ENCODE measurements around the gene GRID2.

The GRID2 gene

DNA sequence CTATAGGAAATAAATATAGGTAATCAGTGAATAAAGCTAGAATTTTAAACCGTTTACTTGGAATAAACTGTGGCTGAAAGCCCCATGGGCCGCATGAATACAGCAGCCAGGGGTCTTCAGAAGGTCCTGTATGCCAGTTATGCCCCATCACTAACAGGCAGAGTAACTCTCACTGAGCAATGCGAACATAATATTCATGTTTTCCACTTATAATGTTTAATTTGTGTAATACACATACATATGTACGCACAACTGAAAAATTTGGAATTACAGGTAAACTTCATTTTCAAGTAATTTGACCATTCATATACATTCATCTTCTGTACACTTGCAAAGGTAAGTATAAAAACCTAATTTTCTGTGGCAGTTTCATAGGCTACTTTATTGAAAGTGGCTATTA lies 998.5 kb downstream of the GRID2 start:
- no peak for TF ChIP-seq POLR2A (IDR thresholded peaks at IDR 0.05; ENCODE audit: low read depth, low read length)
- no peak for TF ChIP-seq TAF1 (IDR thresholded peaks at IDR 0.05; ENCODE audit: low read depth, low read length)
- TF ChIP-seq POU2F2 (IDR thresholded peaks at IDR 0.05; ENCODE audit: low read depth, low read length), result no peak
- no peak for FAIRE-seq
- no peak for DNase-seq (ENCODE audit: insufficient read length, low spot score)

DNA sequence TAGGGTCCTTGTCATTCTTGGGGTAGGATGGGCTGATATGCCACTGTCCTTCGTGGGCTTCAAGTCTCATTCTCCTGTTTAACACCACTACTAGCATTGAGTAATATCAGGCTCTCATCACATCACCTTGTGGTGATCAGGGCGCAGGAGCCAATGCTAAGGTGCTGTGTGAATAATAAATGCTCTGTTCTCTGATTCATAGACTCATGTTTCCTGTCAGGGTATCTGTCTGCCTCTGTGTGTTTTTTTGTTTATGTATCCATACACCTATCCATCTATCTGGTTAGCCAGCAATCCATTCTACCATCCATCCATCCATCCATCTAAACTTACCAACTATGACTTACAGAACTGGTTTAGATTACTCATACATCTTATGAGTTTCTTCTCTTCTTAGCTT lies 999.7 kb downstream of the GRID2 start:
- TF ChIP-seq PAX5 (IDR thresholded peaks at IDR 0.05; ENCODE audit: insufficient read depth, low read length, severe bottlenecking) (no peak), TAF1 (IDR thresholded peaks at IDR 0.05; ENCODE audit: low read depth, low read length) (no peak)
- no peak for FAIRE-seq
- no peak for DNase-seq (ENCODE audit: insufficient read length, low spot score)

DNA sequence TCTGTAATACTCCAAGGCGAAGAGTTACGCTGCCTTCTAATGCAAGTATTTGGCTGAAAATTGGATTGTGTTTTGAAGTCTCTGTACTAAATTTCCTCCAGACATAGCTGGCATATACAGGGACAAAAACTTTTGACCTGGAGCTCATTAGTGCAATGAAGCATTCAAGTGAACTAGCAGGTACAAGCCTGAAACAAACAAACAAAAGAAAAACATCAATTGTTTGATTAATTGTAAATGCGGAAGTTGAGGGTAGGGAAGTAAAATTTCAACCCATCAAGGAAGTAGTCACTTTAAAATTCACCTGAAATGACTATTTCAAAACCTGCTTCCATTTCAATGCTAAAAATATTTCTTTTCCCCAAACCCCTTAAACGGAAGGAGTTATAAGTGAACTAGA lies 1008.5 kb downstream of the GRID2 start:
- TF ChIP-seq SPI1 (IDR thresholded peaks at IDR 0.05; ENCODE audit: low read depth, low read length) (no peak), POU2F2 (IDR thresholded peaks at IDR 0.05; ENCODE audit: low read depth, low read length) (no peak), POLR2A (IDR thresholded peaks at IDR 0.05; ENCODE audit: low read depth, low read length) (no peak), POLR2AphosphoS5 (IDR thresholded peaks at IDR 0.05; ENCODE audit: low read depth, low read length) (no peak), TAF1 (IDR thresholded peaks at IDR 0.05; ENCODE audit: low read depth, low read length) (no peak), PAX5 (IDR thresholded peaks at IDR 0.05; ENCODE audit: insufficient read depth, low read length, severe bottlenecking) (no peak)
- no peak for FAIRE-seq
- DNase-seq (ENCODE audit: insufficient read length, low spot score), result no peak

DNA sequence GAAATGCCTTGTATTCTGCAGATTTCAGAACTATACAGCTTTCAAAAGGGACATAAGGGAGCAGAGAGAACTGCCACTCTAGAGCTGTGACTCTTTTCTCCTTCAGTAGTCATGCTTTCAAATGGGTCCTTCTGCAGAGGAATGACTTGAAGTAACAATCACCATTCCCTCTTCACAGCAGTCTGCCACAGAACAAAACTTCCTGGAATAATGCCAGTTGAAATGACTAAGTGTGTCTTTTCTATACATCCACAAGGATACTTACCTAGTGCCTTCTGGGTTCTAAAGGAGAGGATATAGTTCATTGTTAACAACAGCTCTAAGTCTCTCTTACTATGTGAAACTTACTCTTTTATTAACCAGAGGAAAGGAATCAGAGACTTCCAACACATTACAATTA lies 1009.4 kb downstream of the GRID2 start:
- FAIRE-seq (no peak), DNase-seq (ENCODE audit: insufficient read length, low spot score) (no peak)
- TF ChIP-seq SPI1 (IDR thresholded peaks at IDR 0.05; ENCODE audit: low read depth, low read length) (no peak), POLR2AphosphoS5 (IDR thresholded peaks at IDR 0.05; ENCODE audit: low read depth, low read length) (no peak), TAF1 (IDR thresholded peaks at IDR 0.05; ENCODE audit: low read depth, low read length) (no peak)

DNA sequence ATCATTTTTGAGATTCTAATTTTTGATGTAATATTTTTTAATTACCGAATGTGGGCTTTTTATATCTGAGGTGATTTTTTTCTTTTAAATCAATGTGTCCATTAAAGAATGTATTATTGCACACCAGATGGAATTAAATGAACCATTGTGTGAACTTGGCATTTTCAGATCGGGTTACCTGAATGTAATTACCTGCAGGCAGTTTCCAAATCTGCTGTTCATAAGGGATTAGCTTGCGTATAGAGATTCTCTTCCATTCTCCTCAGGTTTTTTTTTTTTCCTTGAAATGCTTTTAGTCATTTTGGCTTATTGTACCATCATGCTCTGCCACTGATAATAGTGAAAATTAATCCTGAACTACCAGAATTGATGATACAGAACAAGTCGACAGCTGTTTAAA lies 1013.3 kb downstream of the GRID2 start:
- no peak for DNase-seq (ENCODE audit: insufficient read length, low spot score)
- FAIRE-seq, result no peak
- no peak for TF ChIP-seq TAF1 (IDR thresholded peaks at IDR 0.05; ENCODE audit: low read depth, low read length)
- TF ChIP-seq PAX5 (IDR thresholded peaks at IDR 0.05; ENCODE audit: insufficient read depth, low read length, severe bottlenecking), result no peak
- no peak for TF ChIP-seq SPI1 (IDR thresholded peaks at IDR 0.05; ENCODE audit: low read depth, low read length)
- TF ChIP-seq POLR2A (IDR thresholded peaks at IDR 0.05; ENCODE audit: low read depth, low read length), result no peak
- no peak for TF ChIP-seq POU2F2 (IDR thresholded peaks at IDR 0.05; ENCODE audit: low read depth, low read length)
- no peak for TF ChIP-seq POLR2AphosphoS5 (IDR thresholded peaks at IDR 0.05; ENCODE audit: low read depth, low read length)

DNA sequence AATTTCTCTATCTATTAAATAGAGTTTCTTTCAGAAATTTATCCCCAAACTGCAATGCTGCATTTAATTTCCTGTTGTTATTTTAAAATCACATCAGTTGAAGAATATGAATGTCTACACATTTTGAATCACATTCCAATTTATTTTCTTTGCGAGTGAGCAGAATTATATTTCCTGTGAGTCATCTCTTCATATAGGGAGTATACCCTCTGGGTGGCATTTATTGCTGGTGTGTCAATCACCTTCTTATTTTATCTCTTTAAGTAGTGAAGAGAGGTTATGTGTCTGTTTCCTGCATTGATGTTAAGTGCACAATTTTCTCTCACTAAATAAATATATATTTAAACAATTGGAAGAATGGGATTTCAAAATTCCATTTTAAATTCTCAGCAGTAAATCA lies 1013.8 kb downstream of the GRID2 start:
- TF ChIP-seq POLR2AphosphoS5 (IDR thresholded peaks at IDR 0.05; ENCODE audit: low read depth, low read length) (no peak), POLR2A (IDR thresholded peaks at IDR 0.05; ENCODE audit: low read depth, low read length) (no peak), SPI1 (IDR thresholded peaks at IDR 0.05; ENCODE audit: low read depth, low read length) (no peak), PAX5 (IDR thresholded peaks at IDR 0.05; ENCODE audit: insufficient read depth, low read length, severe bottlenecking) (no peak), POU2F2 (IDR thresholded peaks at IDR 0.05; ENCODE audit: low read depth, low read length) (no peak)
- FAIRE-seq (no peak), DNase-seq (ENCODE audit: insufficient read length, low spot score) (no peak)

DNA sequence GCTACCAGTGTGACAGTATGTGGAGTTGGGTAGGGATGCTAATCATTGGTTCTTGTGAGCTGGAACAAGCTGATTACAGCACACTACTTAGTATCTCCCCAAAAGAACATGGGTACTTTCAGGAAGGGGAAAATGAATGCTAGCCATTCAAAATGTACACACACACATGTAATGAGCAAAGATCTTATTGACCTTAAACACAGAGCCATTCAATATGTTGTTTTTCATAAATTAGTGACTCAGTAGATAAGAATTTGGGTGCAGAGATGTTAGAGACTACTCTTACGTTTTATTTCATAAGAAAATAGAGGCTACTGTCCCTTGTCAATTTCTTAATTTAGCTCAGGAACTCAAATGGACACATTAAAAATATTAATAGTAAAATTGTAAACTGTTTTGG lies 1015.3 kb downstream of the GRID2 start:
- no peak for FAIRE-seq
- no peak for DNase-seq (ENCODE audit: insufficient read length, low spot score)
- TF ChIP-seq PAX5 (IDR thresholded peaks at IDR 0.05; ENCODE audit: insufficient read depth, low read length, severe bottlenecking) (no peak), TAF1 (IDR thresholded peaks at IDR 0.05; ENCODE audit: low read depth, low read length) (no peak), SPI1 (IDR thresholded peaks at IDR 0.05; ENCODE audit: low read depth, low read length) (no peak)

DNA sequence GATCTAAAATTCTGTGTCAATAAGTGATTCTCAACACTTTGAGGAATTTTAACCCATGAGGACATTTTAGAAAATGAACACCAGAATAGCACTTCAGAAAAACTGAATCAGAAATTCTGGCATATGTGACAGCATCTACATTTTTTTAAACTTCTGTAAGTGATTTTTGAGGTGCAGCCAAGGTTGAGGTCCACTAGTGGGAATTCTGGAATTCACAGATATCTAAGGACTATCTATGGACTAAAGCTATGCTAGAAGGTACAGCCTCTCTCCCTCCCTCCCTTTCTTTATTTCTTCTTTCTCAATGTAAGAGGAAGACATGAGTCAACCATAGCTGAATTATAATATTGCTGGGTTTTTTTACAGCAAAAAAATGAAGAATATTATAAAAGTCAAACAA lies 1016.6 kb downstream of the GRID2 start:
- no peak for DNase-seq (ENCODE audit: insufficient read length, low spot score)
- no peak for TF ChIP-seq TAF1 (IDR thresholded peaks at IDR 0.05; ENCODE audit: low read depth, low read length)
- no peak for TF ChIP-seq SPI1 (IDR thresholded peaks at IDR 0.05; ENCODE audit: low read depth, low read length)
- no peak for TF ChIP-seq PAX5 (IDR thresholded peaks at IDR 0.05; ENCODE audit: insufficient read depth, low read length, severe bottlenecking)
- no peak for TF ChIP-seq POU2F2 (IDR thresholded peaks at IDR 0.05; ENCODE audit: low read depth, low read length)
- TF ChIP-seq POLR2A (IDR thresholded peaks at IDR 0.05; ENCODE audit: low read depth, low read length), result no peak
- no peak for FAIRE-seq

DNA sequence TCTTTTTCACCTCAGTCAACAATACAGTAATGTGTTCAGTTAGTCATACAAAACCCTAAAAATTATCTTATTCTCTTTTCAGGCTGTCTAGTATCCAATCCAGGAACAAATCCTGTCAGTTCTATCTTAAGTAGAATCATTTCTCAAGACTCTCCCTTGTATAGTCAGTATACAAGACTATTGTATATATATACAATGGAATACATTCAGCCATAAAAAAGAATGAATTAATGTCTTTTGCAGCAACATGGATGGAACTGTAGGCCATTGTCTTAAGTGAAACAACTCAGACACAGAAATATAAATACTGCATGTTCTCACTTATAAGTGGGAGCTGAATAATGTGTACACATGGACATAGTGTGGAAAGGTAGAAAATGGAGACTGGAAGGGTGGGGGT lies 1023.6 kb downstream of the GRID2 start:
- TF ChIP-seq TAF1 (IDR thresholded peaks at IDR 0.05; ENCODE audit: low read depth, low read length), result no peak
- no peak for TF ChIP-seq POLR2AphosphoS5 (IDR thresholded peaks at IDR 0.05; ENCODE audit: low read depth, low read length)
- TF ChIP-seq PAX5 (IDR thresholded peaks at IDR 0.05; ENCODE audit: insufficient read depth, low read length, severe bottlenecking), result no peak
- no peak for TF ChIP-seq SPI1 (IDR thresholded peaks at IDR 0.05; ENCODE audit: low read depth, low read length)
- no peak for TF ChIP-seq POLR2A (IDR thresholded peaks at IDR 0.05; ENCODE audit: low read depth, low read length)
- TF ChIP-seq POU2F2 (IDR thresholded peaks at IDR 0.05; ENCODE audit: low read depth, low read length), result no peak
- DNase-seq (ENCODE audit: insufficient read length, low spot score), result no peak
- FAIRE-seq, result no peak

DNA sequence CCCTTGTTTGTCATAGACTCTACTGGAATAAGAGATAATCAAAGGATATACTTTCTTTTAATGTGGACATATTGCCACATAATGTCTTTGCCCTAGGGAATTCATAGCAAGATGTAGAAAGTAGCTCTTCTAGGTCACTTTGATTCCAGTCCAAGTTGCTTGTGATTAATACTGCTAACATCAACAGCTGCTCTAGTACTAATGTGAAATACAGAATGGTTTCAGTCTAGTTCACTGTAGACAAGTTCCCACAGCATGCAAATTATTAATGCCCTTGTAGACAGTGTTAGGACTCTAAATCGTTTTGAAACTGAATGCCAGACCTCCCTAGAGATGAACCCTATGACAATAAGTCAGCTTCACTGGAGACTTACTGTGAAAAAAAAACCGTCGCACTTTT lies 1030.2 kb downstream of the GRID2 start:
- TF ChIP-seq TAF1 (IDR thresholded peaks at IDR 0.05; ENCODE audit: low read depth, low read length) (no peak), PAX5 (IDR thresholded peaks at IDR 0.05; ENCODE audit: insufficient read depth, low read length, severe bottlenecking) (no peak)
- FAIRE-seq (no peak), DNase-seq (ENCODE audit: insufficient read length, low spot score) (no peak)

DNA sequence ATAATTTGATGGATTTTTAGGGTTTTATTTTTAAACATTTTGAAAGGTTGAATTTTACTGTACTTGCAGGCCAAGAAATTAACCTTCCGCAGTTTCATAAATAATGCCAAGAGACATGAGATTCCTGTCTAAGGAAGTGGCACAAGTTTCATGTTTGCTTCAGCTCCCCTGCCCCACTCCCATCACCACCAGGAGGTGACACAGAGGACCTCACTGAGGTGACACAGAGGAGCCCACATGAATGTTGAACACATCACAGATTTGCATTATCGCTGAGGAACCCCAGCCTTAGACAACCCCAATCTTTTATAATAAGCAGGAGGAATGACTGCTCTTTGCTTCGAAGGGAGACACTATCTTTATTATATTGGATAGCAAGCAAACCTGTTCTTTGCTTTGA lies 1033.4 kb downstream of the GRID2 start:
- DNase-seq (ENCODE audit: insufficient read length, low spot score) (no peak), FAIRE-seq (no peak)
- TF ChIP-seq POU2F2 (IDR thresholded peaks at IDR 0.05; ENCODE audit: low read depth, low read length), result no peak
- TF ChIP-seq TAF1 (IDR thresholded peaks at IDR 0.05; ENCODE audit: low read depth, low read length), result no peak
- TF ChIP-seq PAX5 (IDR thresholded peaks at IDR 0.05; ENCODE audit: insufficient read depth, low read length, severe bottlenecking), result no peak
- no peak for TF ChIP-seq SPI1 (IDR thresholded peaks at IDR 0.05; ENCODE audit: low read depth, low read length)
- no peak for TF ChIP-seq POLR2AphosphoS5 (IDR thresholded peaks at IDR 0.05; ENCODE audit: low read depth, low read length)
- TF ChIP-seq POLR2A (IDR thresholded peaks at IDR 0.05; ENCODE audit: low read depth, low read length), result no peak

All from GM12891 (cell line).